Skeletal muscle satellite cell (primary cell): ENCODE measurements around the gene PLCXD3.
"Not testable (repeated sequence)": the region's sequence is repeated elsewhere in the genome, so short reads cannot be mapped to it uniquely, and the experiment has no call there.

Source experiments
- H3K27me3 ChIP-seq: 2 replicates; pipeline ENCODE4 v1.7.0; 2013; ENCODE audit warnings: low read length; ENCODE audit not compliant: control insufficient read depth, insufficient read depth
- H3K36me3 ChIP-seq: 2 replicates; pipeline ENCODE4 v1.7.0; 2013; ENCODE audit warnings: mild to moderate bottlenecking, control low read depth, low read length; ENCODE audit not compliant: insufficient read depth
- H3K4me1 ChIP-seq: 2 replicates; pipeline ENCODE4 v1.7.0; 2013; ENCODE audit warnings: low read length; ENCODE audit not compliant: control insufficient read depth, insufficient read depth
- H3K4me2 ChIP-seq: 2 replicates; pipeline ENCODE4 v1.7.0; 2013; ENCODE audit warnings: mild to moderate bottlenecking, low read length
- H3K4me3 ChIP-seq: 2 replicates; pipeline ENCODE4 v1.7.0; 2013; ENCODE audit warnings: low read length
- H3K9ac ChIP-seq: 2 replicates; pipeline ENCODE4 v1.7.0; 2013; ENCODE audit warnings: mild to moderate bottlenecking, low read depth, low read length, moderate library complexity
- H3K9me3 ChIP-seq: replicated peaks from 2 replicates; pipeline ENCODE4 v1.7.0; 2013; ENCODE audit warnings: mild to moderate bottlenecking, control low read depth, low read length

The PLCXD3 gene

DNA sequence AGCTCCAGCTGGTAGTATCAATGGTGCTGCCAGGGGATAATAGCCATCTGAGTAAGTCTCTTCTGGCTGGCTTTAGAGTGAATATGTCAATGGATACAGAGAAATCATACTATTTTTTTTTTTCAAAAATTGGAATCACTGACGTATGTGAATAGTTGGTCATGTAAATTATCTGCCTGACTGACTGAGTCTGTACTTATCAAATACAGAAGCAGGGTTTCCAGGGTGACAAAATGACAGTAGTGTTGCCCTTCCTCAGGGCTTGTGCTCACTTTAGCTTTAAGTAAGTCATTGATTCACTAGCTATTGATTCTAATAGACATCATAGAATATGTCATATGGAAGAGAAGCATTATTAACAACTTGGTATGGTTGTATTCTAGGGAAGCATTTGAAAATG, 171.1 kb downstream of the PLCXD3 start:
- no peaks in the 10 kb centered on the region for H3K9me3 ChIP-seq
- H3K27me3 ChIP-seq = no peaks in the 10 kb centered on the region
- peaks cover 2% of the 10 kb centered on the region for H3K4me1 ChIP-seq
- H3K9ac ChIP-seq = no peak overlapping the region
- H3K4me2 ChIP-seq = no peak overlapping the region
- no peaks in the 10 kb centered on the region for H3K36me3 ChIP-seq
- H3K4me3 ChIP-seq = no peak overlapping the region

DNA sequence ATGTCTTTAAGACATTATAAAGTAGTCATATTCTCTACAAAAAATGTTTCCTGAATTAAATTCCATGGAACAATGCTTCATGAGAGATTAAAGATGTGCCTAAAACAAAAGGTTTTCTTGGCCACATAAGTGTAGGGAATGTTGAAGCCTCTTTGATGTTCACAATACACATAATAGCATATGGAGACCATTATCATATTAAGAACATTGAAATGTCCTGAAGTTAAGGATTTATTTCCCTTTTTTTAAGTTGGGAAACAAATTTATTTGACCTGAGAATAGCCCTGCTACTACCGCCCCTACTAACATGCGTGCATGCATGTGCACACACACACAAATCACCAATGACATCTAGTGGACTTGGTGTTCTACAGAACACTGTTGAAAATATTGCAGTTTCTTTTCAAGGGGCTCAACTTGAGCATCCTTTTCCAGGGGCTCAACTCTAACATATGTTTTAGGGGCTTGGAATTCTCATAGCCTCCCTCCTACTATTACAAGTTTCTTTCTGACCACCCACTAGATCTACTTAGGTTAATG, 172.2 kb downstream of the PLCXD3 start:
- Histone ChIP-seq H3K4me1 (peaks cover 5% of the 10 kb centered on the region), H3K9me3 (no peaks in the 10 kb centered on the region), H3K9ac (no peak overlapping the region), H3K4me2 (no peak overlapping the region), H3K4me3 (no peak overlapping the region), H3K36me3 (no peaks in the 10 kb centered on the region), H3K27me3 (no peaks in the 10 kb centered on the region)

DNA sequence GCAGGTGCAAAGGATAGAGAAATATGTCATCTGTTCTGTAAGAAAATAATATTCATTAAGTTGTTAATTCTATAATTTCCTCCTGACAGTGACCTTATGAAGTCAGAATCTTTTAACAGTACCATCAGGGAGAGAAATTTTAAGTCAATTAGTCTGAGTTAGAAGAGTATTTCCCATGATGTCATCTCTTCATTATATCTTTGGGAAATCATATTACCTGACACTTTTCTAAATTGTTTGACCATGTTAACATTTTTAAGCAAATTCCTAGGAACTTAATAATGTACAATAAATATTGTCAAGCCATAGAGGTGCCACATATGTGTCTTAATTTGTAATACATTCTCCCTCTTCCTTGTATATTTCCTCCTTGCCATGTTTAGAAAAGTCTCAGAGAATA, 172.7 kb downstream of the PLCXD3 start:
- H3K4me2 ChIP-seq = no peak overlapping the region
- H3K4me1 ChIP-seq = peaks cover 5% of the 10 kb centered on the region
- no peaks in the 10 kb centered on the region for H3K27me3 ChIP-seq
- no peak overlapping the region for H3K9ac ChIP-seq
- no peaks in the 10 kb centered on the region for H3K36me3 ChIP-seq
- H3K9me3 ChIP-seq = no peaks in the 10 kb centered on the region
- H3K4me3 ChIP-seq = no peak overlapping the region

DNA sequence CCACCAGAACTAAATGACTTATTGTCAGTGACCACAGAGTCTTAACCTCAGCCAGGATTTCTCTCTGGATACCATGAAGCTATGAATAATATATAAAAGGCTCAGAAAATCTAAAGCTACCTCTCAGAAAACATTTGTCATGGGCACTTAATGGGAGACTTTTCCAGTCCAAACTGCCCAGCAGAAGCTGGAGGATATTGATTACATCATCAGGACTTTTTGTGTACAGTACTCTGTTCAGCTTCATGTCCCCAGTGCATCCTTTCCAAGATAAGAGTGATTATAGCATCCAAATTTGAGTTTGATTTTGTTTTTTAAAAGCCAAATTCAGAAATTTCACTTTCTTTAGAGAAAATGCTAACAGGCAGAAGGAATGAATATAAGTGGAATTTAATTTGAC, 173.2 kb downstream of the PLCXD3 start:
- H3K9ac ChIP-seq = no peak overlapping the region
- H3K4me1 ChIP-seq = peaks cover 5% of the 10 kb centered on the region
- H3K9me3 ChIP-seq = no peaks in the 10 kb centered on the region
- H3K36me3 ChIP-seq = no peaks in the 10 kb centered on the region
- no peak overlapping the region for H3K4me3 ChIP-seq
- no peaks in the 10 kb centered on the region for H3K27me3 ChIP-seq
- H3K4me2 ChIP-seq = no peak overlapping the region

DNA sequence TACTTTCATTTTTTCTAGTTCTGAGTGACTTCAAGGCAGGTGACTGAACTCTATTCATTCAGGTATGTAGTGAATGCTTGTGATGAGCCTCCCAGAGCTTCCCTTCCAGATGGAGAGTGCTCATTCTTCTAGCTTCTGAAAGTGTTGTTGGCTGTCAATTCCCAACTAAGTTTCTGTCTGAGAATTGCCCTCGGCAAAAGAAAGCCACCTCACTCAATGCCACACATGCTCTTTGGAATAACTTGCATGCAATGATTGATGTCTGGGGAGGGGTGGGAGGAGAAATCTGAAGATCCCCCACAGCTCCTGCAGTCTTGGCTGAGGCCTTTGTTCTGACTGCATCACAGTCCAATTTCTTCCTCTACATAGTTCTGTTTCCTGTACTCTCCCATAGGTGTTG, 173.9 kb downstream of the PLCXD3 start:
- H3K9ac ChIP-seq = no peak overlapping the region
- no peaks in the 10 kb centered on the region for H3K27me3 ChIP-seq
- peaks cover 5% of the 10 kb centered on the region for H3K4me1 ChIP-seq
- H3K9me3 ChIP-seq = no peaks in the 10 kb centered on the region
- no peaks in the 10 kb centered on the region for H3K36me3 ChIP-seq
- no peak overlapping the region for H3K4me3 ChIP-seq
- no peak overlapping the region for H3K4me2 ChIP-seq

DNA sequence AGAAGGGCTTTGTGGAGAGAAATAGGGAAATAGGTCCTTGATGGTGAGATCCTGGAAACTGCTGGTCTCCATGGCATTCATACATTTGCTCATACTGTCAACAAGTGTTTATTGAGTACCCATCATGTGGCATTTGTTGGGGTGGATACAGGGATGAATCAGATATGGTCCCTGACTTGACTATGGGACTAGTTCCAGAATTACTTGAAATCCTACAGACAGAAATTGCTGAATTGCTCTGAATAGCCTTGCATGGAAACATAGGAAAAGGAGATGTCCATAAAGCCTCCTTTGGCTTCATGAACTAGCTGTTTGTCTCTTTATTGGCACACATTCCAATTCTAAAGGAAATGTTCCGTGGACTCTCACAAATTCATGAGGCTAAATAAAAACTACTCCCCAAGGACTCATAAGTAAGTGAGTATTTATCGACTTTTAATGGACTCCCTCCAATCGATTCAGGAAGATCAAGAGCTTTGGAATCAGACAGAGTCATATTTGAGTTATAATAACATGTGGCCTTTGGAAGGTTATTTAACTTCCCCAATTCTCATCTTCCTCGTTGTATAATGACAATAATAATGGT, 174.7 kb downstream of the PLCXD3 start:
- Histone ChIP-seq H3K27me3 (no peaks in the 10 kb centered on the region), H3K4me3 (no peak overlapping the region), H3K9ac (no peak overlapping the region), H3K9me3 (no peaks in the 10 kb centered on the region), H3K4me1 (peaks cover 5% of the 10 kb centered on the region), H3K4me2 (no peak overlapping the region), H3K36me3 (no peaks in the 10 kb centered on the region)

DNA sequence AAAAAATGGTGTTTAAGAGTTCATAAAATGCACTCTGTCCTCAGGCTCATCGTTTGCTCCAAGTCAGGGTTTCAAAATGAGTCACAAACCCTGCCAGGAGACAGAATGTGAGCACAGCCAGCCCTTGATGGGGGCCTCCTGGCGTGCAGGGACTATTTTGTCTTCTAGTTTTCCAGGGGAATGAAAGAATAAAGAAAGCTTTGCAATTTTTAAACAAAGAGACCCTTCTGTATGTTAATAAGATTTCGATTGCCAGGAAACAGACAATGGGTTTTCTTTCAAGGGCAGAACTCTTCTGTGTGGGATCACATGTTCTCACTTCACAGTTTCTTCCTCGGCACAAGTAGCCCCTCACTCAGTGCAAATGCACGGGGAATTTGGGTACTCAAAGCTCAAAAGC, 175.6 kb downstream of the PLCXD3 start:
- no peak overlapping the region for H3K9ac ChIP-seq
- H3K36me3 ChIP-seq = no peaks in the 10 kb centered on the region
- H3K4me3 ChIP-seq = no peak overlapping the region

DNA sequence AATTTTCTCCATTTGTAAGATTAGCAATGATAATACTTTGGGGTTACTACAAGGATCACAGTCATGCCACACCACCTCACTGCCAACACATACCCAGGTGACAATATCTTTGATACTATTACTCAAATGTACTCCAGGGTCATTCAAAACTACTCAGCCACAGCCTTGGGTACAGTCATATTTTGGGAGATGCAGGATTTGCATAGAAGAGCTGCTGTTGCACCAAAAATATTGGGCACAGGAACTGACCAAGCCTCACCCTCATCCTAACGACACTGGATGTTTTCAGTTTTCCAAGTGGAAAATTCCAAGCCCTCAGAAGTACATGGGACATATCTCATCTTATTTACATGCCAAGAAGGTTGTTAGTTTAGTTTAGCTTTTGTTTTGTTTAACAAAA, 176.2 kb downstream of the PLCXD3 start:
- Histone ChIP-seq H3K9ac (no peak overlapping the region), H3K4me2 (peak overlapping the region; percentile 6), H3K9me3 (no peaks in the 10 kb centered on the region), H3K4me3 (no peak overlapping the region), H3K36me3 (no peaks in the 10 kb centered on the region), H3K4me1 (peaks cover 5% of the 10 kb centered on the region), H3K27me3 (no peaks in the 10 kb centered on the region)

More for the DNA sequence above, 175.6 kb downstream of the PLCXD3 start:
- H3K4me1 ChIP-seq = peaks cover 5% of the 10 kb centered on the region
- H3K9me3 ChIP-seq = no peaks in the 10 kb centered on the region
- H3K27me3 ChIP-seq = no peaks in the 10 kb centered on the region
- no peak overlapping the region for H3K4me2 ChIP-seq

DNA sequence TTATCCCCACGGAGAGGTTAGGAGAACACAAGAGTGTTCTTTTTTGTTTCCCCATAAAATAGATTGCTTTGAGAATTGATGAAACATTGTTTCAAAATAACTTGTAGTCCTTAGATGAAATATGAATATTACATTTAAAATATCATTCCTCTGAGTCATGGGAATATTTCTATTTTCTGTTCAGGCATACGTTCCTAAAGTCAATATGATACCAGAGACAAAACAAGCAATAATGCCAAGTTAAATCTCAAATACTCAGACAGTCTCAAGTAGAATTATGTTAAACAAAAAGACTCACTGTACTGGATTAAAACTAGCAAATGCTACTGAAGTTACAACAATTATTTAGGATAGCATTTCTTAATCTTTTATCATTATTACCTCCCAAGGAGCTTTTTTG, 185.3 kb downstream of the PLCXD3 start:
- no peaks in the 10 kb centered on the region for H3K36me3 ChIP-seq

DNA sequence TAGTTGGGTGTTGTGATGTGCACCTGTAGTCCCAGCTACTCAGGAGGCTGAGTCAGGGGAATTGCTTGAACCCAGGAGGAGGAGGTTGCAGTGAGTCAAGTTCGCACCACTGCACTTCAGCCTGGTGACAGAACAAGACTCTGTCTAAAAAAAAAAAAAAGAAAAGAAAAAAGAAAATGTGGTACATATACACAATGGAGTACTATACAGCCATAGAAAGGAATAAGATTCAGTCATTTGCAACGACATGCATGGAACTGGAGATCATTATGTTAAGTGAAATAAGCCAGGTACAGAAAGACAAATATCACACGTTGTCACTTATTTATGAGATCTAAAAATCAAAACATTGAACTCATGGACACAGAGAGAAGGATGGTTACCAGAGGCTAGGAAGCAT, 187.6 kb downstream of the PLCXD3 start:
- H3K36me3 ChIP-seq, H3K4me2 ChIP-seq, H3K9me3 ChIP-seq, H3K9ac ChIP-seq, H3K4me1 ChIP-seq, H3K27me3 ChIP-seq, H3K4me3 ChIP-seq: not testable (repeated sequence)

More for the DNA sequence above, 185.3 kb downstream of the PLCXD3 start:
- H3K4me2 ChIP-seq = peak overlapping the region; percentile 3
- no peaks in the 10 kb centered on the region for H3K27me3 ChIP-seq
- H3K9ac ChIP-seq = no peak overlapping the region
- no peaks in the 10 kb centered on the region for H3K4me1 ChIP-seq
- no peaks in the 10 kb centered on the region for H3K9me3 ChIP-seq
- no peak overlapping the region for H3K4me3 ChIP-seq

DNA sequence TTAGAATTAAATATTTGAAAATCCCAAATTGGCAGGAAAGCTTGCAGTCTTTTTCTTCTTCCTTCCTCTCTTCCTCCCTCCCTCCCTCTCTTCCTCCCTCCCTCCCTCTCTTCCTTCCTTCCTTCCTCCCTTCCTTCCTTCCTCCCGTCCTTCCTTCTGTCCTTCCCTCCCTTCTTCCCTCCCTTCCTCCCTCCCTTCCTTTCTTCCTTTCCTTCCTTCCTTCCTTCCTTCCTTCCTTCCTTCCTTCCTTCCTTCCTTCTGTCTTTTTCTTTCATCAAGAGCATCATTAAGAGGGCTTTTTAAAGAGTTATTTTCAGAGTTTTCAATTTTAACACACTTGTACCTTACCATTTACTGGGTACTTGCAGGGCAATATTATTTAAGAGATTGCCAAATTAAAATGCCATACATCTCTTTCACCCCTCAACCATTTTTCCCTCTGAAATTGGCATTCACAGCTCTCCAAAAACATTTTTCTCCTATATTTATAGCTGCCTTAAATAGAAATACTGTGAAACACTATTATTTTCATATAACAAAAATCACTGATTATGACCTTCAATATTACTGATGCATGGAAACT, 197.8 kb downstream of the PLCXD3 start:
- Histone ChIP-seq H3K27me3 (no peaks in the 10 kb centered on the region), H3K4me2 (no peak overlapping the region), H3K9ac (no peak overlapping the region), H3K9me3 (no peaks in the 10 kb centered on the region), H3K4me1 (no peaks in the 10 kb centered on the region), H3K36me3 (no peaks in the 10 kb centered on the region), H3K4me3 (no peak overlapping the region)

DNA sequence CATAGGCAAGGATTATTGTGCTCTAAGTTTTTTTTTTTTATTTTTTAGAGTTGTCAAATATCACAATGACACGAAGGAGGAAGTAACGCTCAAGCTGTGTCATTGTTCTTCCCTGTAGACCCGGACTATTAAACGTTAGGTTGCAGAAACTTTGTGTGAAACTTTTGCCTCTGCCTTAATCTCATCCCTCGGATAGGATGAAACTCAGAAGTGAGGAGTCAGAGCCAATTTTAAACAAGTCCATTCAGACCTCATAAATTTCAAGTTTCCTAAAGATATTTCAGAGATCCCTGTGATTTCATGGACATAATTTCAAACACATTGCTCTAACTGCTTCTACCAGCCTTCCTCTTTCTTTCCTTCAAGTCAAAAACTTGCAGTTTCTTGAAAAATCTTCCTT, 198.3 kb downstream of the PLCXD3 start:
- Histone ChIP-seq H3K4me1 (no peaks in the 10 kb centered on the region), H3K4me2 (no peak overlapping the region), H3K36me3 (no peaks in the 10 kb centered on the region), H3K27me3 (no peaks in the 10 kb centered on the region), H3K9me3 (no peaks in the 10 kb centered on the region), H3K4me3 (no peak overlapping the region), H3K9ac (no peak overlapping the region)
